HG02763 (cell line): Measurements from ENCODE around the gene IL17B.

Source experiments
- ATAC-seq: cut with Tn5 transposase; IDR thresholded peaks from one replicate; pipeline ENCODE4 v1.9.1; 2021; ENCODE audit warnings: mild to moderate bottlenecking, moderate library complexity; ENCODE audit not compliant: unreplicated experiment

IL17B gene

DNA sequence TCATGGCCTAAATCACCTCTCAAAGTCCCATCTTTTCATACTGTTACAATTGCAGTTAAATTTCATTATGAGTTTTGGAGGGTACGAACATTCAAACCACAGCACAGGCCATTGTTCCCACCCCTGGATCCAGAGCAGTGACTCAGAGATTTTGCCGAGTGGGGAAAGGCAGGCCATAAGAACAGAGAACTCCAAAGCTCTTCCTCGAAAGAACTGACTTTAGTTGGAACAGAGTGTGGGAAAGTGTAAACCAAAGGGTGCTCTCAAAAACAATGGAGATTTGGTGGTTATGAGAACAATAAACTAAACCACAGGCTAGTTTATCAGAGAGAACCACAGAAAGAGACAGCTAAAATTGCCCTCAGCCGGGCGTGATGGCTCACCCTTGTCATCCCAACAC lies 53.2 kb downstream of the IL17B start:
- ATAC-seq = no peak

- no peak for ATAC-seq
Measured at GRCh38 chr5:149325166-149325735, 53.8 kb downstream of the IL17B start.

DNA sequence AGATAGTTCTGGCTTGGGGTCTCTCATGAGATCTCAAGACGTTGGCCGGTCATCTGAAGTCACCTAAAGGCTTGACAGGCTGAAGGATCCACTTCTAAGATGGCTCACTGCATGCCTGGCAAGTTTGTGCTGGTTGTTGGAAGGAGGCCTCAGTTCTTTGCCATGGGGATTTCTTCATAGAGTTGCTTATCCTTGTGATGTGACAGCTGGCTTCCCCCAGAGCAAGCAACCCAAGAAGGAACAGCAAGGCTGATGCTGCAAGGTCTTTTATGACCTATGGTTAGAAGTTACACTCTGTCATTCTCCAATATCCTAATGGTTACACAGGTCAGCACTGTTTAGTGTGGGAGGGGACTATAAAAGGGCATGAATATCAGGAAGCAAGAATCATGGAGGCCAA lies 54.5 kb downstream of the IL17B start:
- ATAC-seq = no peak
